Osteoblast (primary cell): Measurements from ENCODE around the gene PTPRT. TPM values are rescaled to one million over a fixed set of nuclear protein-coding genes. Genes with fewer than 3 reads are reported as not detected.

Experiments
- DNase-seq: peaks from one replicate; pipeline ENCODE4 v3.0.0; 2011; ENCODE audit warnings: low spot score, mixed read lengths; ENCODE audit not compliant: insufficient read length; ENCODE audit errors: missing footprints
- H2AFZ ChIP-seq: 2 replicates; pipeline ENCODE4 v1.6.0; 2011; ENCODE audit warnings: mild to moderate bottlenecking, low read length
- H3K27ac ChIP-seq: 2 replicates; pipeline ENCODE4 v1.5.1; 2011; ENCODE audit warnings: mild to moderate bottlenecking, low read depth, low read length, moderate library complexity
- H3K27me3 ChIP-seq: 2 replicates; pipeline ENCODE4 v1.6.0; 2012; ENCODE audit warnings: mild to moderate bottlenecking, control low read depth, inconsistent platforms, low read length, moderate library complexity; ENCODE audit not compliant: insufficient read depth
- H3K36me3 ChIP-seq: 2 replicates; pipeline ENCODE4 v1.5.1; 2011; ENCODE audit warnings: mild to moderate bottlenecking, low read length, control low read depth, moderate library complexity; ENCODE audit not compliant: insufficient read depth
- H3K4me1 ChIP-seq: 2 replicates; pipeline ENCODE4 v1.5.1; 2011; ENCODE audit warnings: mild to moderate bottlenecking, low read length, control low read depth, moderate library complexity; ENCODE audit not compliant: insufficient read depth
- H3K4me2 ChIP-seq: 2 replicates; pipeline ENCODE4 v1.6.0; 2011; ENCODE audit warnings: mild to moderate bottlenecking, low read length; ENCODE audit not compliant: insufficient read depth
- H3K4me3 ChIP-seq: fragments of 200-600 bp; sonication (generic); 3 replicates; pipeline ENCODE4 v1.5.1; 2012; ENCODE audit warnings: mild to moderate bottlenecking, low read length, inconsistent platforms; ENCODE audit not compliant: insufficient read depth
- H3K79me2 ChIP-seq: 2 replicates; pipeline ENCODE4 v1.6.0; 2012; ENCODE audit warnings: mild to moderate bottlenecking, low read length, control low read depth, inconsistent platforms; ENCODE audit not compliant: insufficient read depth
- H3K9me3 ChIP-seq: 2 replicates; pipeline ENCODE4 v1.5.1; 2011; ENCODE audit warnings: low read depth, low read length, control low read depth
- H4K20me1 ChIP-seq: 2 replicates; pipeline ENCODE4 v1.6.0; 2012; ENCODE audit warnings: mild to moderate bottlenecking, low read length, control low read depth; ENCODE audit not compliant: insufficient read depth
- CTCF ChIP-seq: IDR thresholded peaks from 2 replicates; pipeline ENCODE4 v1.5.1; 2011; ENCODE audit warnings: mild to moderate bottlenecking, low read depth, low read length, moderate library complexity; ENCODE audit errors: extremely low read depth
- total RNA-seq: library from RNA; depleted of rRNA; stranded (reverse); fragments of >200 nt; gene quantifications from 2 replicates; pipeline ENCODE4 v1.2.3, GENCODE V29; 2012

The PTPRT gene
- total RNA-seq, 1 donor: not detected

- H4K20me1 ChIP-seq: no peaks in the 10 kb centered on the region
- no peaks in the 10 kb centered on the region for H3K9me3 ChIP-seq
- TF ChIP-seq CTCF: peak; percentile 44
- H3K4me1 ChIP-seq: no peaks in the 10 kb centered on the region
- no peak overlapping the region for H3K27ac ChIP-seq
- no peaks in the 10 kb centered on the region for H3K79me2 ChIP-seq
- peaks cover 24% of the 10 kb centered on the region for H3K27me3 ChIP-seq
- H3K4me3 ChIP-seq: no peak overlapping the region
- H2AFZ ChIP-seq: no peak overlapping the region
- no peaks in the 10 kb centered on the region for H3K36me3 ChIP-seq
- H3K4me2 ChIP-seq: no peak overlapping the region
- DNase-seq: peak; percentile 96
Measured at GRCh38 chr20:43191946-43192863, 2.5 kb upstream of the PTPRT start.

- H3K36me3 ChIP-seq: no peaks in the 10 kb centered on the region
- no peak overlapping the region for H2AFZ ChIP-seq
- no peaks in the 10 kb centered on the region for H3K9me3 ChIP-seq
- no peaks in the 10 kb centered on the region for H3K4me1 ChIP-seq
- H3K27ac ChIP-seq: no peak overlapping the region
- DNase-seq: no peak
- no peak overlapping the region for H3K4me2 ChIP-seq
- H3K4me3 ChIP-seq: no peak overlapping the region
- H4K20me1 ChIP-seq: no peaks in the 10 kb centered on the region
- no peak for TF ChIP-seq CTCF
- H3K27me3 ChIP-seq: peaks cover 24% of the 10 kb centered on the region
- H3K79me2 ChIP-seq: no peaks in the 10 kb centered on the region
Measured at GRCh38 chr20:43191143-43191542, 1.4 kb upstream of the PTPRT start.

- H3K27me3 ChIP-seq: peaks cover 24% of the 10 kb centered on the region
- no peaks in the 10 kb centered on the region for H3K36me3 ChIP-seq
- H3K79me2 ChIP-seq: no peaks in the 10 kb centered on the region
- no peak overlapping the region for H3K4me3 ChIP-seq
- TF ChIP-seq CTCF: no peak
- DNase-seq: no peak
- no peak overlapping the region for H3K27ac ChIP-seq
- no peak overlapping the region for H2AFZ ChIP-seq
- no peak overlapping the region for H3K4me2 ChIP-seq
- no peaks in the 10 kb centered on the region for H3K9me3 ChIP-seq
- no peaks in the 10 kb centered on the region for H4K20me1 ChIP-seq
- H3K4me1 ChIP-seq: no peaks in the 10 kb centered on the region
Measured at GRCh38 chr20:43190332-43190953, 737 bp upstream of the PTPRT start.

- Histone ChIP-seq H3K79me2 (no peaks in the 10 kb centered on the region), H3K4me1 (no peaks in the 10 kb centered on the region), H3K4me2 (no peak overlapping the region), H3K27me3 (peaks cover 24% of the 10 kb centered on the region), H4K20me1 (no peaks in the 10 kb centered on the region), H3K9me3 (no peaks in the 10 kb centered on the region), H2AFZ (no peak overlapping the region), H3K27ac (no peak overlapping the region), H3K36me3 (no peaks in the 10 kb centered on the region), H3K4me3 (no peak overlapping the region)
- no peak for TF ChIP-seq CTCF
- DNase-seq: no peak
Measured at GRCh38 chr20:43188861-43189553, 699 bp downstream of the PTPRT start.
